ENCODE measurements around the gene POLR3E. TPM values are rescaled to one million over a fixed set of nuclear protein-coding genes. Genes with fewer than 3 reads are reported as not detected.

POLR3E gene
- total RNA-seq, 1 experiment from 2014 or later: 65.0 TPM

DNA sequence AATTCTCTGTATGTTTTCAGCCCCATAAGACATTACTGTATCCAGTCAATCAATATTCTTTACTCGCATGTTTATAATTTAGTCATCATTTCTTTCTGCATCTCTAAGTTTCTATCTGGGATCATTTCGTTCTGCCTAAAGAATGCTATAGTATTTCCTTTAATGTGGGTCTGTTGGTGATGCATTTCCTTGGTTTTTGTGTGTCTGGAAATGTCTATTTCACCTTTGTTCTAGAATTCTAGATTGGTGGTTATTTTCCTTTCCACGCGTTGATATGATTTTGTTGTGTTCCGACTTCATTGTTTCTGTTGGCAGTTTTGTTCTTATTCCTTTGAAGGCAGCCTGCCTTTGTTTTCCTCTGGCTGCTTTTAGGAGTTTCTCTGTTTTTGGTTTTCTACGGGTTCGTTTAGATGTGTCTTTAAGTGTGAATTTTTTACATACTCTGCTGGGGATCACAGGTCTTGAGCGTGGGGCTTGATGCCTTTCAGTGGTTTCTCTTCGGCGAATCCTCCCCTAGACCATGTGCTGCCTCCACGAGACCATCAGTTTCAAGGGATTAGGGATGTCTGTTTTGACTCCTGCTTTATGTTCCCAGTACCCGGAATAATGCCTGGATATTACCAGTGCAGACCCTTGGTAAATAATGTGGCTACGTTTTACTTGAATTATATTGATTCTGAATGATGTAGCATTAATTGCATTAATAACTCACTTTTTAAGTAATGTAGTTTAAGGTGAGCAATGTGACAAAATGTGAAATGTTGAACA, 23.5 kb downstream of the POLR3E start (continued):
- no peak for TF ChIP-seq EZH2phosphoT487 (IDR thresholded peaks at IDR 0.05; ENCODE audit: borderline replicate concordance)

DNA sequence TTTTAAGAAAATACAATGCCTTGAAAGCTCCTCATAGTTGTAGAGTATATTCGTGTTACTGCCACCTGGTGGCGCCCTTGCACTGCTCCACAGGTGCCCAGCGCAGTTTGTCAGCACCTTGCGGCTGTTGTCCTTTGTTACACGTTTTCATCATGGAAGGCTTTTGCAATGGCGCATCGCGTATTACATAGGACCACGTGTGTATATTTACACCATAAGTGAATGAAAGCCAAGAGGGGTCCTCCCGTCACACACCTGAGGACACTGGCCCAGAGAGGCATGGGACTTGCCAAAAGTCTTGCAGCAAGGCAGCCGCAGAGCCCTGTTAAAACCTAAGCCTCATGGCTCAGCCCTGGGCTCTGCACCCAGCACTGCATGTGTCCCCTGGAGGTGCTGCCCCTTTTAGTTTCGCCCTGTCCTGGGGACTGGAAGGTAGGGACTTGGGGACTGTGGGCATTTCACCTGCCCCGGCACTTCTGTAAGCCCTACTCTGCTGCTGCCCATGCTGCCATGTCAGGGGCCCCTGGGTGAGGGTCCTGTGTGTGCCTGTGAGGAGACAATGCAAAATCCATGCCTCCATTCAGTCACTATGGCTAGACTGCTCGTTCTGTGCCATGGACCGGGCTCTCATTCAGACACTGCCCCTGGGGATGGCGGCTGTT, 24.3 kb downstream of the POLR3E start:
- Histone ChIP-seq H3K9ac (ENCODE audit: low read length) (no peak overlapping the region), H3K4me2 (ENCODE audit: low read length) (no peak overlapping the region), H3K27ac (ENCODE audit: low read depth, low read length) (no peak overlapping the region), H3K79me2 (ENCODE audit: insufficient read depth, low read length) (peaks cover 11% of the 10 kb centered on the region; the same call in 1 of the 2 replicates), H2AFZ (ENCODE audit: low read depth, low read length, poor library complexity, severe bottlenecking) (no peak overlapping the region), H3K4me1 (ENCODE audit: control insufficient read depth in 1 of 2, insufficient read depth in 2 of 2, low read length in 2 of 2) (no peaks in the 10 kb centered on the region), H4K20me1 (ENCODE audit: insufficient read depth) (no peaks in the 10 kb centered on the region), H3K9me3 (ENCODE audit: control insufficient read depth in 1 of 2, insufficient read depth in 1 of 2, low read depth in 1 of 2, low read length in 2 of 2) (no peaks in the 10 kb centered on the region), H3K27me3 (ENCODE audit: insufficient read depth, low read length) (no peaks in the 10 kb centered on the region), H3K9me2 (ENCODE audit: insufficient read depth) (no peaks in the 10 kb centered on the region), H3K36me3 (ENCODE audit: control insufficient read depth in 1 of 2, insufficient read depth in 2 of 2, low read length in 2 of 2) (peaks cover 24 to 32% of the 10 kb centered on the region in 2 experiments), H3K4me3 (replicated peaks in 1 of 2; ENCODE audit: low read depth in 1 of 2, low read length in 2 of 2) (no peak overlapping the region)
- ChIA-PET CTCF (interaction anchor here (0.6 to 1.0 kb wide), 7 partner anchors 9 to 1471 kb away, joined by 3 to 9 read pairs (median 5); partner anchors contain the start of gene LDAF1), POLR2A (no interaction called here), RAD21 (ENCODE audit: low non-redundant PET in 1 of 2, low total read pairs in 2 of 2, uncharacterized antibody in 2 of 2, unreplicated experiment in 2 of 2) (interaction anchor here (0.6 to 0.7 kb wide), 2 partner anchors 53 to 762 kb away, joined by 3 to 5 read pairs; partner anchors contain the start of gene CDR2 (in 1 of the 2))
- TF ChIP-seq RAD21 (IDR thresholded peaks at IDR 0.05; ENCODE audit: low read depth): peak; percentile 93
- TF ChIP-seq, protein P1, sequence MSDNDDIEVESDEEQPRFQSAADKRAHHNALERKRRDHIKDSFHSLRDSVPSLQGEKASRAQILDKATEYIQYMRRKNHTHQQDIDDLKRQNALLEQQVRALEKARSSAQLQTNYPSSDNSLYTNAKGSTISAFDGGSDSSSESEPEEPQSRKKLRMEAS (IDR thresholded peaks at IDR 0.05): no peak
- TF ChIP-seq, protein P2, sequence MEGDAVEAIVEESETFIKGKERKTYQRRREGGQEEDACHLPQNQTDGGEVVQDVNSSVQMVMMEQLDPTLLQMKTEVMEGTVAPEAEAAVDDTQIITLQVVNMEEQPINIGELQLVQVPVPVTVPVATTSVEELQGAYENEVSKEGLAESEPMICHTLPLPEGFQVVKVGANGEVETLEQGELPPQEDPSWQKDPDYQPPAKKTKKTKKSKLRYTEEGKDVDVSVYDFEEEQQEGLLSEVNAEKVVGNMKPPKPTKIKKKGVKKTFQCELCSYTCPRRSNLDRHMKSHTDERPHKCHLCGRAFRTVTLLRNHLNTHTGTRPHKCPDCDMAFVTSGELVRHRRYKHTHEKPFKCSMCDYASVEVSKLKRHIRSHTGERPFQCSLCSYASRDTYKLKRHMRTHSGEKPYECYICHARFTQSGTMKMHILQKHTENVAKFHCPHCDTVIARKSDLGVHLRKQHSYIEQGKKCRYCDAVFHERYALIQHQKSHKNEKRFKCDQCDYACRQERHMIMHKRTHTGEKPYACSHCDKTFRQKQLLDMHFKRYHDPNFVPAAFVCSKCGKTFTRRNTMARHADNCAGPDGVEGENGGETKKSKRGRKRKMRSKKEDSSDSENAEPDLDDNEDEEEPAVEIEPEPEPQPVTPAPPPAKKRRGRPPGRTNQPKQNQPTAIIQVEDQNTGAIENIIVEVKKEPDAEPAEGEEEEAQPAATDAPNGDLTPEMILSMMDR (IDR thresholded peaks at IDR 0.05 in 2 of 3, conservative IDR thresholded peaks at IDR 0.05 in 1 of 3; ENCODE audit: borderline replicate concordance in 1 of 3, insufficient read depth in 1 of 3, low read depth in 2 of 3, low read length in 2 of 3): peak; percentile 83 to 98 (median 89)
- TF ChIP-seq, protein P3, sequence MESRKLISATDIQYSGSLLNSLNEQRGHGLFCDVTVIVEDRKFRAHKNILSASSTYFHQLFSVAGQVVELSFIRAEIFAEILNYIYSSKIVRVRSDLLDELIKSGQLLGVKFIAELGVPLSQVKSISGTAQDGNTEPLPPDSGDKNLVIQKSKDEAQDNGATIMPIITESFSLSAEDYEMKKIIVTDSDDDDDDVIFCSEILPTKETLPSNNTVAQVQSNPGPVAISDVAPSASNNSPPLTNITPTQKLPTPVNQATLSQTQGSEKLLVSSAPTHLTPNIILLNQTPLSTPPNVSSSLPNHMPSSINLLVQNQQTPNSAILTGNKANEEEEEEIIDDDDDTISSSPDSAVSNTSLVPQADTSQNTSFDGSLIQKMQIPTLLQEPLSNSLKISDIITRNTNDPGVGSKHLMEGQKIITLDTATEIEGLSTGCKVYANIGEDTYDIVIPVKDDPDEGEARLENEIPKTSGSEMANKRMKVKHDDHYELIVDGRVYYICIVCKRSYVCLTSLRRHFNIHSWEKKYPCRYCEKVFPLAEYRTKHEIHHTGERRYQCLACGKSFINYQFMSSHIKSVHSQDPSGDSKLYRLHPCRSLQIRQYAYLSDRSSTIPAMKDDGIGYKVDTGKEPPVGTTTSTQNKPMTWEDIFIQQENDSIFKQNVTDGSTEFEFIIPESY (IDR thresholded peaks at IDR 0.05; ENCODE audit: extremely low read depth, insufficient replicate concordance, low read length): no peak
- intact Hi-C loops (cut with micrococcal nuclease): loop anchor here (2.0 to 10.0 kb wide), 5 partner anchors 63 to 1165 kb away; no protein-coding TSS in a partner anchor
- DNase-seq (ENCODE audit: low read depth, low spot score) (peak; percentile 24), ATAC-seq (peak; percentile 83)
- BruUV-seq (replicated peaks): no TSS peak
